Measurements from ENCODE around the gene MEMO1.

MEMO1 gene

GRCh38 chr2:31831585-31831984 lies 179.2 kb downstream of the MEMO1 start:
- FAIRE-seq (no peak), DNase-seq (ENCODE audit: insufficient read length) (no peak)
- TF ChIP-seq POLR2A (IDR thresholded peaks at IDR 0.05; ENCODE audit: low read depth, low read length) (no peak), POLR2AphosphoS5 (IDR thresholded peaks at IDR 0.05; ENCODE audit: low read depth, low read length) (no peak), TAF1 (IDR thresholded peaks at IDR 0.05; ENCODE audit: borderline replicate concordance, low read depth, low read length) (no peak)

GRCh38 chr2:31828891-31829290 lies 181.9 kb downstream of the MEMO1 start:
- no peak for TF ChIP-seq POLR2AphosphoS5 (IDR thresholded peaks at IDR 0.05; ENCODE audit: low read depth, low read length)
- no peak for TF ChIP-seq POLR2A (IDR thresholded peaks at IDR 0.05; ENCODE audit: low read depth, low read length)
- TF ChIP-seq TAF1 (IDR thresholded peaks at IDR 0.05; ENCODE audit: borderline replicate concordance, low read depth, low read length) = no peak
- DNase-seq (ENCODE audit: insufficient read length) (no peak), FAIRE-seq (no peak)

- no peak for FAIRE-seq
- DNase-seq (ENCODE audit: insufficient read length) = no peak
- TF ChIP-seq TAF1 (IDR thresholded peaks at IDR 0.05; ENCODE audit: borderline replicate concordance, low read depth, low read length) = no peak
- TF ChIP-seq POLR2A (IDR thresholded peaks at IDR 0.05; ENCODE audit: low read depth, low read length) = no peak
- TF ChIP-seq POLR2AphosphoS5 (IDR thresholded peaks at IDR 0.05; ENCODE audit: low read depth, low read length) = no peak
These were observed 187.2 kb downstream of the MEMO1 start for GRCh38 chr2:31823558-31823957.

- FAIRE-seq (no peak), DNase-seq (ENCODE audit: insufficient read length) (no peak)
- TF ChIP-seq POLR2A (IDR thresholded peaks at IDR 0.05; ENCODE audit: low read depth, low read length) (no peak), POLR2AphosphoS5 (IDR thresholded peaks at IDR 0.05; ENCODE audit: low read depth, low read length) (no peak), TAF1 (IDR thresholded peaks at IDR 0.05; ENCODE audit: borderline replicate concordance, low read depth, low read length) (no peak)
These were observed 188.2 kb downstream of the MEMO1 start for GRCh38 chr2:31822587-31822986.
